Measurements from ENCODE around the gene PRDM9.

PRDM9 gene

GRCh38 chr5:23507278-23507685 lies at the start of gene PRDM9:
TSS of gene PRDM9 (plus strand) at chr5:23507609. CDS start at chr5:23509034, 1,425 bp downstream.
- Histone ChIP-seq H3K9ac (ENCODE audit: low read depth in 1 of 2, low read length in 2 of 2) (no peak within 1 kb of the TSS), H3K4me3 (ENCODE audit: low read depth in 1 of 2, low read length in 2 of 2) (no peak within 1 kb of the TSS), H3K4me1 (ENCODE audit: control insufficient read depth in 1 of 2, insufficient read depth in 2 of 2, low read length in 2 of 2) (no peaks in the 10 kb centered on the region), H3K27ac (ENCODE audit: low read depth, low read length) (no peak within 1 kb of the TSS), H3K27me3 (ENCODE audit: control insufficient read depth in 1 of 2, insufficient read depth in 2 of 2, low read length in 2 of 2) (no peaks in the 10 kb centered on the region), H3K9me3 (ENCODE audit: control insufficient read depth in 1 of 2, low read length in 2 of 2) (peaks cover 3 to 4% of the 10 kb centered on the region in 2 donors), H3K36me3 (ENCODE audit: control insufficient read depth in 1 of 2, insufficient read depth in 2 of 2, low read length in 2 of 2) (no peaks in the 10 kb centered on the region)

GRCh38 chr5:23457780-23458179 lies 49.6 kb upstream of the PRDM9 start:
- Histone ChIP-seq H3K9me3 (ENCODE audit: control insufficient read depth in 1 of 2, low read length in 2 of 2) (peaks cover 8 to 9% of the 10 kb centered on the region in 2 donors), H3K9ac (ENCODE audit: low read depth in 1 of 2, low read length in 2 of 2) (no peak overlapping the region), H3K27ac (ENCODE audit: low read depth, low read length) (no peak overlapping the region), H3K27me3 (ENCODE audit: control insufficient read depth in 1 of 2, insufficient read depth in 2 of 2, low read length in 2 of 2) (no peaks in the 10 kb centered on the region), H3K36me3 (ENCODE audit: control insufficient read depth in 1 of 2, insufficient read depth in 2 of 2, low read length in 2 of 2) (no peaks in the 10 kb centered on the region), H3K4me3 (ENCODE audit: low read depth in 1 of 2, low read length in 2 of 2) (no peak overlapping the region), H3K4me1 (ENCODE audit: control insufficient read depth in 1 of 2, insufficient read depth in 2 of 2, low read length in 2 of 2) (no peaks in the 10 kb centered on the region)

- Histone ChIP-seq H3K27ac (ENCODE audit: low read depth, low read length) (no peak overlapping the region), H3K27me3 (ENCODE audit: control insufficient read depth in 1 of 2, insufficient read depth in 2 of 2, low read length in 2 of 2) (no peaks in the 10 kb centered on the region), H3K4me3 (ENCODE audit: low read depth in 1 of 2, low read length in 2 of 2) (no peak overlapping the region), H3K9me3 (ENCODE audit: control insufficient read depth in 1 of 2, low read length in 2 of 2) (peaks cover 7 to 11% of the 10 kb centered on the region in 2 donors), H3K36me3 (ENCODE audit: control insufficient read depth in 1 of 2, insufficient read depth in 2 of 2, low read length in 2 of 2) (no peaks in the 10 kb centered on the region), H3K9ac (ENCODE audit: low read depth in 1 of 2, low read length in 2 of 2) (no peak overlapping the region), H3K4me1 (ENCODE audit: control insufficient read depth in 1 of 2, insufficient read depth in 2 of 2, low read length in 2 of 2) (no peaks in the 10 kb centered on the region)
Measured at GRCh38 chr5:23459214-23459613, 48.2 kb upstream of the PRDM9 start.

GRCh38 chr5:23461576-23461975 lies 45.8 kb upstream of the PRDM9 start:
- Histone ChIP-seq H3K27ac (ENCODE audit: low read depth, low read length) (no peak overlapping the region), H3K4me1 (ENCODE audit: control insufficient read depth in 1 of 2, insufficient read depth in 2 of 2, low read length in 2 of 2) (no peaks in the 10 kb centered on the region), H3K9me3 (ENCODE audit: control insufficient read depth in 1 of 2, low read length in 2 of 2) (peaks cover 4% of the 10 kb centered on the region in 2 donors), H3K27me3 (ENCODE audit: control insufficient read depth in 1 of 2, insufficient read depth in 2 of 2, low read length in 2 of 2) (no peaks in the 10 kb centered on the region), H3K4me3 (ENCODE audit: low read depth in 1 of 2, low read length in 2 of 2) (no peak overlapping the region), H3K36me3 (ENCODE audit: control insufficient read depth in 1 of 2, insufficient read depth in 2 of 2, low read length in 2 of 2) (no peaks in the 10 kb centered on the region), H3K9ac (ENCODE audit: low read depth in 1 of 2, low read length in 2 of 2) (no peak overlapping the region)

GRCh38 chr5:23466401-23466912 lies 41.0 kb upstream of the PRDM9 start:
- Histone ChIP-seq H3K9ac (ENCODE audit: low read depth in 1 of 2, low read length in 2 of 2) (no peak overlapping the region), H3K27me3 (ENCODE audit: control insufficient read depth in 1 of 2, insufficient read depth in 2 of 2, low read length in 2 of 2) (no peaks in the 10 kb centered on the region), H3K36me3 (ENCODE audit: control insufficient read depth in 1 of 2, insufficient read depth in 2 of 2, low read length in 2 of 2) (no peaks in the 10 kb centered on the region), H3K4me3 (ENCODE audit: low read depth in 1 of 2, low read length in 2 of 2) (no peak overlapping the region), H3K9me3 (ENCODE audit: control insufficient read depth in 1 of 2, low read length in 2 of 2) (peaks cover 2 to 7% of the 10 kb centered on the region in 2 donors), H3K27ac (ENCODE audit: low read depth, low read length) (no peak overlapping the region), H3K4me1 (ENCODE audit: control insufficient read depth in 1 of 2, insufficient read depth in 2 of 2, low read length in 2 of 2) (no peaks in the 10 kb centered on the region)

GRCh38 chr5:23468658-23469057 lies 38.8 kb upstream of the PRDM9 start:
- Histone ChIP-seq H3K27me3 (ENCODE audit: control insufficient read depth in 1 of 2, insufficient read depth in 2 of 2, low read length in 2 of 2) (no peaks in the 10 kb centered on the region), H3K4me3 (ENCODE audit: low read depth in 1 of 2, low read length in 2 of 2) (no peak overlapping the region), H3K27ac (ENCODE audit: low read depth, low read length) (no peak overlapping the region), H3K9ac (ENCODE audit: low read depth in 1 of 2, low read length in 2 of 2) (no peak overlapping the region), H3K4me1 (ENCODE audit: control insufficient read depth in 1 of 2, insufficient read depth in 2 of 2, low read length in 2 of 2) (no peaks in the 10 kb centered on the region), H3K9me3 (ENCODE audit: control insufficient read depth in 1 of 2, low read length in 2 of 2) (peaks cover 0 to 7% of the 10 kb centered on the region in 2 donors), H3K36me3 (ENCODE audit: control insufficient read depth in 1 of 2, insufficient read depth in 2 of 2, low read length in 2 of 2) (no peaks in the 10 kb centered on the region)

GRCh38 chr5:23473915-23474314 lies 33.5 kb upstream of the PRDM9 start:
- Histone ChIP-seq H3K4me1 (ENCODE audit: control insufficient read depth in 1 of 2, insufficient read depth in 2 of 2, low read length in 2 of 2) (no peaks in the 10 kb centered on the region), H3K36me3 (ENCODE audit: control insufficient read depth in 1 of 2, insufficient read depth in 2 of 2, low read length in 2 of 2) (no peaks in the 10 kb centered on the region), H3K27ac (ENCODE audit: low read depth, low read length) (no peak overlapping the region), H3K9me3 (ENCODE audit: control insufficient read depth in 1 of 2, low read length in 2 of 2) (peaks cover 0 to 3% of the 10 kb centered on the region in 2 donors), H3K9ac (ENCODE audit: low read depth in 1 of 2, low read length in 2 of 2) (no peak overlapping the region), H3K4me3 (ENCODE audit: low read depth in 1 of 2, low read length in 2 of 2) (no peak overlapping the region), H3K27me3 (ENCODE audit: control insufficient read depth in 1 of 2, insufficient read depth in 2 of 2, low read length in 2 of 2) (no peaks in the 10 kb centered on the region)

GRCh38 chr5:23474315-23474714 lies 33.1 kb upstream of the PRDM9 start:
- peaks cover 0 to 5% of the 10 kb centered on the region in 2 donors for H3K9me3 ChIP-seq (ENCODE audit: control insufficient read depth in 1 of 2, low read length in 2 of 2)
- no peak overlapping the region for H3K9ac ChIP-seq (ENCODE audit: low read depth in 1 of 2, low read length in 2 of 2)
- no peaks in the 10 kb centered on the region for H3K36me3 ChIP-seq (ENCODE audit: control insufficient read depth in 1 of 2, insufficient read depth in 2 of 2, low read length in 2 of 2)
- H3K27ac ChIP-seq (ENCODE audit: low read depth, low read length) = no peak overlapping the region
- no peak overlapping the region for H3K4me3 ChIP-seq (ENCODE audit: low read depth in 1 of 2, low read length in 2 of 2)
- no peaks in the 10 kb centered on the region for H3K27me3 ChIP-seq (ENCODE audit: control insufficient read depth in 1 of 2, insufficient read depth in 2 of 2, low read length in 2 of 2)
- H3K4me1 ChIP-seq (ENCODE audit: control insufficient read depth in 1 of 2, insufficient read depth in 2 of 2, low read length in 2 of 2) = no peaks in the 10 kb centered on the region

- Histone ChIP-seq H3K4me3 (ENCODE audit: low read depth in 1 of 2, low read length in 2 of 2) (no peak overlapping the region), H3K27me3 (ENCODE audit: control insufficient read depth in 1 of 2, insufficient read depth in 2 of 2, low read length in 2 of 2) (no peaks in the 10 kb centered on the region), H3K27ac (ENCODE audit: low read depth, low read length) (no peak overlapping the region), H3K9me3 (ENCODE audit: control insufficient read depth in 1 of 2, low read length in 2 of 2) (peaks cover 0 to 3% of the 10 kb centered on the region in 2 donors), H3K36me3 (ENCODE audit: control insufficient read depth in 1 of 2, insufficient read depth in 2 of 2, low read length in 2 of 2) (no peaks in the 10 kb centered on the region), H3K4me1 (ENCODE audit: control insufficient read depth in 1 of 2, insufficient read depth in 2 of 2, low read length in 2 of 2) (no peaks in the 10 kb centered on the region), H3K9ac (ENCODE audit: low read depth in 1 of 2, low read length in 2 of 2) (no peak overlapping the region)
Measured at GRCh38 chr5:23476580-23476979, 30.8 kb upstream of the PRDM9 start.

- Histone ChIP-seq H3K4me1 (ENCODE audit: control insufficient read depth in 1 of 2, insufficient read depth in 2 of 2, low read length in 2 of 2) (no peaks in the 10 kb centered on the region), H3K36me3 (ENCODE audit: control insufficient read depth in 1 of 2, insufficient read depth in 2 of 2, low read length in 2 of 2) (no peaks in the 10 kb centered on the region), H3K27me3 (ENCODE audit: control insufficient read depth in 1 of 2, insufficient read depth in 2 of 2, low read length in 2 of 2) (no peaks in the 10 kb centered on the region), H3K9me3 (ENCODE audit: control insufficient read depth in 1 of 2, low read length in 2 of 2) (peaks cover 0 to 3% of the 10 kb centered on the region in 2 donors), H3K9ac (ENCODE audit: low read depth in 1 of 2, low read length in 2 of 2) (no peak overlapping the region), H3K4me3 (ENCODE audit: low read depth in 1 of 2, low read length in 2 of 2) (no peak overlapping the region), H3K27ac (ENCODE audit: low read depth, low read length) (no peak overlapping the region)
Measured at GRCh38 chr5:23482642-23483041, 24.8 kb upstream of the PRDM9 start.

GRCh38 chr5:23483090-23483489 lies 24.3 kb upstream of the PRDM9 start:
- H3K36me3 ChIP-seq (ENCODE audit: control insufficient read depth in 1 of 2, insufficient read depth in 2 of 2, low read length in 2 of 2) = no peaks in the 10 kb centered on the region
- H3K27ac ChIP-seq (ENCODE audit: low read depth, low read length) = no peak overlapping the region
- no peak overlapping the region for H3K4me3 ChIP-seq (ENCODE audit: low read depth in 1 of 2, low read length in 2 of 2)
- no peak overlapping the region for H3K9ac ChIP-seq (ENCODE audit: low read depth in 1 of 2, low read length in 2 of 2)
- H3K27me3 ChIP-seq (ENCODE audit: control insufficient read depth in 1 of 2, insufficient read depth in 2 of 2, low read length in 2 of 2) = no peaks in the 10 kb centered on the region
- H3K9me3 ChIP-seq (ENCODE audit: control insufficient read depth in 1 of 2, low read length in 2 of 2) = peaks cover 0 to 3% of the 10 kb centered on the region in 2 donors
- H3K4me1 ChIP-seq (ENCODE audit: control insufficient read depth in 1 of 2, insufficient read depth in 2 of 2, low read length in 2 of 2) = no peaks in the 10 kb centered on the region
